Activated gamma-delta T cell (primary cell): ENCODE results near the gene CEP290.
A peak's percentile ranks its signal among the peaks of the same experiment; 100 is the strongest.
"Not testable (repeated sequence)": the region's sequence is repeated elsewhere in the genome, so short reads cannot be mapped to it uniquely, and the experiment has no call there.

Experiments used
- DNase-seq: peaks from one replicate; lab custom pipeline; 2025; lab: John Stamatoyannopoulos, UW

The CEP290 gene

GRCh38 chr12:88037770-88038169 lies 104.1 kb downstream of the CEP290 start:
- DNase-seq, result no peak

GRCh38 chr12:88036353-88036965 lies 105.4 kb downstream of the CEP290 start:
- no peak for DNase-seq

GRCh38 chr12:88035907-88036289 lies 106.0 kb downstream of the CEP290 start:
- DNase-seq, result no peak

- DNase-seq, result peak; percentile 77
These were observed 106.5 kb downstream of the CEP290 start for GRCh38 chr12:88035271-88035906.

- not testable (repeated sequence) for DNase-seq
These were observed 110.7 kb downstream of the CEP290 start for GRCh38 chr12:88031161-88031560.

GRCh38 chr12:88029093-88029665 lies 112.7 kb downstream of the CEP290 start, which contains the start of gene C12orf50:
C12orf50 (minus strand) TSS chr12:88029401; CDS start chr12:88026962, 2,439 bp downstream.
- no peak for DNase-seq

GRCh38 chr12:88026196-88026595 lies 115.7 kb downstream of the CEP290 start:
- no peak for DNase-seq

GRCh38 chr12:88017964-88018363 lies 123.9 kb downstream of the CEP290 start:
- DNase-seq, result no peak

GRCh38 chr12:88015825-88016224 lies 126.1 kb downstream of the CEP290 start:
- DNase-seq, result no peak

- no peak for DNase-seq
These were observed 130.1 kb downstream of the CEP290 start for GRCh38 chr12:88011755-88012154.

GRCh38 chr12:88006351-88006750 lies 135.5 kb downstream of the CEP290 start:
- no peak for DNase-seq

GRCh38 chr12:88001327-88001726 lies 140.6 kb downstream of the CEP290 start:
- DNase-seq, result no peak
